ENCODE results near the gene TNFSF13.
A peak's percentile ranks its signal among the peaks of the same experiment; 100 is the strongest.

Gene TNFSF13

DNA sequence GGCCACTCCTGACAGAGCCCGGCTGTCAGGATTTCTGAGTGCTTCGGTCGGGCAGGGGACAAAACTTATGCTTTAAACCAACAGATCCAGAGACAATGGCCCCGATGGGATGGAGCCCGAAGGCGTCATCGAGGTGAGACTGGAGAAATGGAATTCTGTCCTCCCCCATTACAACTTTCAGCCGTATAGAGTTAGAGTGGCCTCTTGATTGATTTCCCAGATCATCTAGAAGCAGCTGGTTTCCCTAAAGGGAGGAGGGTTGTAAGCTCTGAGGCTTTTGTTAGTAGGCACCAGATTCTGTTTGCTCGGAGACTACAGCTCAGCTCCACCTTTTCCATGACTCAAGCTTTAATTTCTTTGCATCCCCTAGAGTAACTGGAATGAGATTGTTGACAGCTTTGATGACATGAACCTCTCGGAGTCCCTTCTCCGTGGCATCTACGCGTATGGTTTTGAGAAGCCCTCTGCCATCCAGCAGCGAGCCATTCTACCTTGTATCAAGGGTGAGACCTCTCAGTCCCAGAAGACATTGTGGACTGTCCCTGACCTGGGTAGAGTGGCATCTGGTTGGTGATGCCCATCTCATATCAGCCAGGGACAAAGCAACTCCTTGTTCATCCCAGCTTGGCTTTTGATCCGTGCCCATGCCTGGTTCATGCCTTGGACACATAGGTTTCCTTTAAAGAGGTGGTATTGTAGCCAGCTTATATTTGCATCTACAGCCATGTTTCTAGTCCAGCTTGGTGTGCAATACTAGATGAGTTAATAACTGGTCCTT, 15.8 kb downstream of the TNFSF13 start:
- no peak for DNase-seq (ENCODE audit: low read depth, low spot score)

- no peak for DNase-seq (ENCODE audit: low read depth, low spot score)
Measured at GRCh38 chr17:7575481-7575883, 16.9 kb downstream of the TNFSF13 start.

- no peak for DNase-seq (ENCODE audit: low read depth, low spot score)
Measured at GRCh38 chr17:7575959-7576358, 17.4 kb downstream of the TNFSF13 start.

DNA sequence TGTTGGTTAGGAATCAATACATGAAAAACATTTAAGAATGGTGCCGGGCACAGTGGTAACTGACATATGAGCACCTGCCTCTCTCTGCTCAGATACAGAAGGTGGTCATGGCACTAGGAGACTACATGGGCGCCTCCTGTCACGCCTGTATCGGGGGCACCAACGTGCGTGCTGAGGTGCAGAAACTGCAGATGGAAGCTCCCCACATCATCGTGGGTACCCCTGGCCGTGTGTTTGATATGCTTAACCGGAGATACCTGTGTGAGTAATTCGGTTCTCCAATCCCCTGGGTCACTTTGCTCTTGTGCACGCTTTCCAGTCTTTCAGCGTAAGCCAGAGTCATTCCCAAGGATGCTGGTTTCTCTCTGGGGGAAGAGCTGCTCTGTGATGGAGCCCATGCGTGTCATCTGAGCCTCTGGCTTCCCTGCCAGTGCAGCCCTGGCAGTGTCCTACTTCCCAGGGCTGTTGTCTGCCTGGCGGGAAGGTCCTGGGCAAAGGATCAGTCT, 17.9 kb downstream of the TNFSF13 start:
- DNase-seq (ENCODE audit: low read depth, low spot score): no peak

DNA sequence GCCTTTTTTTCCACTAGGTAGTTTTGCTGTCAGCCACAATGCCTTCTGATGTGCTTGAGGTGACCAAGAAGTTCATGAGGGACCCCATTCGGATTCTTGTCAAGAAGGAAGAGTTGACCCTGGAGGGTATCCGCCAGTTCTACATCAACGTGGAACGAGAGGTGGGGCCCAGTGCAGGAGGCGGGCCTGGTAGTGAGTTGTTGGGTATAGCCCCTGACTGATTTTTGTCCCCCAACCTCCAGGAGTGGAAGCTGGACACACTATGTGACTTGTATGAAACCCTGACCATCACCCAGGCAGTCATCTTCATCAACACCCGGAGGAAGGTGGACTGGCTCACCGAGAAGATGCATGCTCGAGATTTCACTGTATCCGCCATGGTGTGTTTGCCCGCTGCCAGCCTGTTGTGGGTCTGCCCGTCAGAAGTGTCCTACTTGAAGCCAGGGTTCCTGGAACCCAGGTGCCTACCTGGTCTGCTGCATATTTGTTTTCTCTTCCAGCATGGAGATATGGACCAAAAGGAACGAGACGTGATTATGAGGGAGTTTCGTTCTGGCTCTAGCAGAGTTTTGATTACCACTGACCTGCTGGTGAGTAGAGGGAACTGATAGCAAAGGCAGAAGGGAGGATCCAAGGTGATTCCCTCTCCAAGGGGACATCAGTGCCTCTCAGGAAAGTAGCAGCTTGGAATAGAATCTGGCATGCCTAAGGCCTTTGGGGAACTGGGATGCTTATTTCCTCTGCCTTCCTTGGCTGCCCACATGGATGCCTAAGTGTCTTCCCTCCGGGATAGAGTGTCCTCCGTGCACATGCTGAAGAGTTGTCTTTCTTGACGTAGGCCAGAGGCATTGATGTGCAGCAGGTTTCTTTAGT, 19.0 kb downstream of the TNFSF13 start:
- no peak for DNase-seq (ENCODE audit: low read depth, low spot score)

- peak; percentile 50 for DNase-seq (ENCODE audit: low read depth, low spot score)
Measured at GRCh38 chr17:7579001-7579833, 20.7 kb downstream of the TNFSF13 start, which contains the start of gene CD68. Gene CD68 (plus strand): TSS chr17:7579638. CDS start chr17:7579678, 40 bp downstream.

DNA sequence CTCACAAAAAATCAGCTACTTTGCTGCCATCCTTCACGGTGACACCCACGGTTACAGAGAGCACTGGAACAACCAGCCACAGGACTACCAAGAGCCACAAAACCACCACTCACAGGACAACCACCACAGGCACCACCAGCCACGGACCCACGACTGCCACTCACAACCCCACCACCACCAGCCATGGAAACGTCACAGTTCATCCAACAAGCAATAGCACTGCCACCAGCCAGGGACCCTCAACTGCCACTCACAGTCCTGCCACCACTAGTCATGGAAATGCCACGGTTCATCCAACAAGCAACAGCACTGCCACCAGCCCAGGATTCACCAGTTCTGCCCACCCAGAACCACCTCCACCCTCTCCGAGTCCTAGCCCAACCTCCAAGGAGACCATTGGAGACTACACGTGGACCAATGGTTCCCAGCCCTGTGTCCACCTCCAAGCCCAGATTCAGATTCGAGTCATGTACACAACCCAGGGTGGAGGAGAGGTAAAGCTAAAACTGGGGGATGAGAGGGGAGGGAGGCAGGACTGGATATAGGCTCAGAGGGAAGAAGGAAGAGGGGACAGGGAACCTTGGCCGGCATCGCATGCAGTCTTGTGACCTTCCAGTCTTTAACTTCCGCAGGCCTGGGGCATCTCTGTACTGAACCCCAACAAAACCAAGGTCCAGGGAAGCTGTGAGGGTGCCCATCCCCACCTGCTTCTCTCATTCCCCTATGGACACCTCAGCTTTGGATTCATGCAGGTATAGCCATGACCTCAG, 21.5 kb downstream of the TNFSF13 start:
- no peak for DNase-seq (ENCODE audit: low read depth, low spot score)

- no peak for DNase-seq (ENCODE audit: low read depth, low spot score)
Measured at GRCh38 chr17:7580604-7581575, 22.3 kb downstream of the TNFSF13 start.

DNA sequence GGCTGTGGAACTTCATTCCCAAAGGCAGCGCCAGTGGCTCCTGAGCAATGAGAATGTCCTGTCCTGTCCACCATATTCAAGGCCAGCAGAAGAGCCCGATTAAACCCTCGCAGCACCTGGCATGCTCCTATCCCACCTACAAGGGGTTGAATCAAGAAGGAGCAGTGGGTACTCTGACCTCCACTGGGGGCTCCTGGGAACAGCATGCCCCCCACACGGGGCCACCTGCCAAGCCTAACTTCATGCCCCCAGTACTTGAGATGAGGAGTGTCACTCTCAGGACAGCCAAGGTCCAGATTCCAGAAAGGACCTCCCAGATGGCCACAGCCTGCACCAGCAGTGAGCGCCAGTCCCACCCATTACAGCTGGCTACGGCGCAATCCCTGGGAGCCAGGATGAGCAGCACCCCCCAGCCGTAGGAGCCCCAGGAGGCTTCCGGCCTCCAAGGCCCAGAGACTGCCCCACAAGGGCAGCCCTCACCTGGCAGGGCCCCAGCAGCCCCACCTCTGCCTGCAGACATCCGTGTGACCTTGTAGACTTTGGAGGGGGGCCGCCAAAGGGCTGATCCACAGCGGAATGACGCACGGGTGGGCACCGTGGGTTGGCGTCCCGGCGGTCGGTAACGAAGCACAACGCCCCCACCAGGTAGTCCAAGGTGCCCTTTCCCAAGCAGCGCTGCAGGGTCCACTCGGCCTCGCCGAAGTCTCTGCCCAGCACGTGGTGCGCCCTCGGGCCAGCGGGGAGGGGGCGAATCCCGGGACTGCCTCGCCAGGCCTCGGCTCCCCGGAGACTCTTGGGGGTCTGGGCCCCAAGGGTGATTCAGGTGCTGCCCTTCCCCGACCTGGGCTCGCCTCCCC, 24.1 kb downstream of the TNFSF13 start:
- no peak for DNase-seq (ENCODE audit: low read depth, low spot score)

DNA sequence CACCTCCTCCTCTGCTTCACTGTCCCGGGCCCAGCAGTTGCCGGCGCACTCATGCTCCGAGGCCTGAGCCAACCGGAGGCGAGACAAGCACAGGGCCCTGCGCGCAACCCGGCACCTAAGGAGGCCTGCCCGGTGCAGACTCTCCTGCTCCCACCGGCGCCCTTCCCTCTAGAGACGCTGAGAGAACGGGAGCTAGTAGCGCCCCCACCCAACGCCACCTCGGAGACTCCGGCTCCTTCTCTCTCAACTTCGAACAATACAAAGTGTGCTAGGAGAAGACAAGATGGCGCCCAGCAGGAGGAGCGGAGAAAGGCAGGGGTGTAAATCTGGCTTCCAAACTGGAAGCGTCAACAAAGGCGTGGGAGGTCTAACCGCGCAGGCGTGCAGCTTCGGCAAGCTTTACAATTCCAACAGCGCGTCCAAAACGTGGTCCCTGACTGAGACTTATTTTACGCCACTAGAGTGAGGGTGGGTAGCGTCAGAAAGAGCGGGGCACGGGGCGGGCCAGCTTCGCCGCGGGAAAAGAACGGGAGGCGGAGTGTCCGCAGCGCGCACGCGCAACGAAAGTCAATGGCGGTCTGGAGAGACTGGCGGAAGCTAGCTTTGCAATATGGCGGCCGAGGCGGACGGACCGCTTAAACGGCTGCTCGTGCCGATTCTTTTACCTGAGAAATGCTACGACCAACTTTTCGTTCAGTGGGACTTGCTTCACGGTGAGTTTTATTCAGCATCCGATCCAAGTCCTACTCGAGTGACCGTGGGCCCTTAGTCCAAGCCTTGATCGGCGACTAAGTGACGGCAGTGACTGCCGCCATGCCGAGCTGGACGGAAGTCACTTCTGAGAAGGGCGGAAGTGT, 24.9 kb downstream of the TNFSF13 start, which contains the start of gene MPDU1:
MPDU1 (plus strand) TSS at position 600 of the 857 bp plus-strand sequence; CDS start at position 611, 11 bp downstream.
- peak; percentile 84 for DNase-seq (ENCODE audit: low read depth, low spot score)

GRCh38 chr17:7586673-7587419, 28.3 kb downstream of the TNFSF13 start:
- no peak for DNase-seq (ENCODE audit: low read depth, low spot score)

DNA sequence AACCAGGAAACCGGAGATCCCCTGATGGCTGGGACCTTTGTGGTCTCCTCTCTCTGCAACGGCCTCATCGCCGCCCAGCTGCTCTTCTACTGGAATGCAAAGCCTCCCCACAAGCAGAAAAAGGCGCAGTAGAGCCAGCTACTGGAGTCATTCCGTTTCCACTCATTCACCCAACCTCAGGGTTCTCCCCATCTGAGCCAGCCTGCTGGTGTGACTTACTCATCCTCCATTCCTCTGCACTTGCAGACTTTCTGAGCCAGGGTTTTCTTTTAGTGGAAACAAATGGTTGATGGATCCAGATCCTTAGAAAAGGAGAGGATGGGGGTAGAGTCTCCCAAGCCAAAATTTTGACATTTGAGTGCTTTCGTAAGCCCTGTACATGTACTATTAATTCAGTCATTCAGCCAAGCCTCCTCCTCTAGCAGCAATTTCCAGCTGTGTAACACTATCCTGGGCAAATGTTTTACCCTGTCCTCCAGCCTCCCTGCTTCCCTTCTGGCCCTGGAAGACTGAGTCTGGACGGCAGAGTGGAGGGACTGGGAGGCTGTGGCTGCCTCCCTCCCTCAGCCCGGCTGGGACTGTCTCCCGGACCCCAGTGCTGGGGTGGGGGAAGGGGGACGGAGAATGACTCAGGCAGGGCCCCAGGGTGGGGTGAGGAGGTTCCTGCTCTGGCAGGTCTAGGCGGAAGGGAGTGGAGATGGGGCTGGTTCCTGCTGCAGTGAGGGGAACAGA, 29.0 kb downstream of the TNFSF13 start:
- DNase-seq (ENCODE audit: low read depth, low spot score): no peak

DNA sequence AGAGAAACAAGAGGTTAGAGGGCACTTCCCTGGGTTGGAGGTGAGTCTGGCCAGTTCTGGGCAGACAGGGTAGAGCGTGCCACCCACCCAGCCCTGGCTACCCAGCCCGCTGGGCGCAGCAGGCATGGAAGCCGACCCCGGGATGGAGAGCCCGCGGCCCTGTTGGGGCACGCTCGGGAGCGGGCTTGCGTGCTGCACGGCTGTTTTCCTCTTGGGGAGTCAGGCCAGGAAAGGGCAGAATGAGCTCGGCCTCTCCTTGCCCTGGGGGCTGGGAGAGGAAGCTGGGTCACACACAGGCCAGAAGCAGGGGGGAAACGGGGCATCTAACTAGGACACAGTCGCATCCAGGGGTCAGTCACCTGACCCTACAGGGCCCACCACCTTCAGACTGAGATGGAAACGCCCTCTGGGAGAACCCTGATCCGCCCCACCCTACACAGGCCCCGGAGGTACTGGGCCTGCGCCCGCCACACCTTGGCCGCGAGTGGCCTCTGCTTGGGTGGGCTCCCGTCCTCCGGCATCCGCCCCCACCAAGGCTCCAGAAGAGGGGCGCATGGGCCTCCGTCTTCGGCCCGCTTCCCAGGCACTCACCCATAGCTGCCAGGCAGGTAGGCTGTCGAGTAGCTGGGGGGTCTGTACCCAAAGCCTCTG, 30.1 kb downstream of the TNFSF13 start:
- no peak for DNase-seq (ENCODE audit: low read depth, low spot score)

DNA sequence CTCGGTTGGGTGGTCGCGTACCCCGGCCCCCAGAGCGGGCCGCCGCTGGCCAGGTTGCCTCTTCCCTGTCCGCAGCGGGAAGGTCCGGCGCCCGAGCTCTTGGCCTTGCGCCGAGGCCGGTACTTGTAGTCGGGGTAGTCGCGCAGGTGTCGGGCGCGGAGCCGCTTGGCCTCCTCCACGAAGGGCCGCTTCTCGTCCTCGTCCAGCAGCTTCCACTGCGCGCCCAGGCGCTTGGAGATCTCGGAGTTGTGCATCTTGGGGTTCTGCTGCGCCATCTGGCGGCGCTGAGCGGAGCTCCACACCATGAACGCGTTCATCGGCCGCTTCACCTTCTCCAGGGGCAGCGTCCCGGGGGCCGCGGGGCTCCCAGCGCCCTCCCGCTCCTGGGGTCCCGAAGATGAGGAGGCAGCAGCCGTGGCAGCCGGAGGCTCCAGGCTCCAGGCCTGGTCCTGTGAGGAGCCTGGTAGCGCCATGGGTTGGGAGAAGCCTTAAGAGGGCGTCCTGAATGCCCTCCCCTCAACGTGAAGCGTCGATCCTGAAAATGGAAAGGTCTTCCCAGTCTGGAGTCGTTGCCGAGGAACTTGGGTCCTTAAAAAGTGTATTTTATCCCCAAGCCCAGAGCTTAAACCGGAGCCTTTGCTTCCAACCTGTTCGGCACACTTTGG, 30.8 kb downstream of the TNFSF13 start:
- DNase-seq (ENCODE audit: low read depth, low spot score): no peak
